ENCODE data around the gene PPP2R3B.
"Not testable (repeated sequence)": the region's sequence is repeated elsewhere in the genome, so short reads cannot be mapped to it uniquely, and the experiment has no call there.

DNA sequence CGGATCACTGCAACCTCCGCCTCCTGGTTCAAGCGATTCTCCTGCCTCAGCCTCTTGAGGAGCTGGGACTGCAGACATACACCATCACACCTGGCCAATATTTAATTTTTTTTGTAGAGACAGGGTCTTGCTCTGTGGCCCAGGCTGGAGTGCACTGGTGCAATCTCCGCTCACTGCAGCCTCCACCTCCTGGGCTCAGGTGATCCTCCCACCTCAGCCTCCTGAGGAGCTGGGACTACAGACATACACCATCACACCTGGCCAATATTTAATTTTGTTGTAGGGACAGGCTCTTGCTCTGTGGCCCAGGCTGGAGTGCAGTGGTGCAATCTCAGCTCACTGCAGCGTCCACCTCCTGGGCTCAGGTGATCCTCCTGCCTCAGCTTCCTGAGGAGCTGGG, 28.8 kb upstream of the PPP2R3B start:
- TF ChIP-seq, protein P1, sequence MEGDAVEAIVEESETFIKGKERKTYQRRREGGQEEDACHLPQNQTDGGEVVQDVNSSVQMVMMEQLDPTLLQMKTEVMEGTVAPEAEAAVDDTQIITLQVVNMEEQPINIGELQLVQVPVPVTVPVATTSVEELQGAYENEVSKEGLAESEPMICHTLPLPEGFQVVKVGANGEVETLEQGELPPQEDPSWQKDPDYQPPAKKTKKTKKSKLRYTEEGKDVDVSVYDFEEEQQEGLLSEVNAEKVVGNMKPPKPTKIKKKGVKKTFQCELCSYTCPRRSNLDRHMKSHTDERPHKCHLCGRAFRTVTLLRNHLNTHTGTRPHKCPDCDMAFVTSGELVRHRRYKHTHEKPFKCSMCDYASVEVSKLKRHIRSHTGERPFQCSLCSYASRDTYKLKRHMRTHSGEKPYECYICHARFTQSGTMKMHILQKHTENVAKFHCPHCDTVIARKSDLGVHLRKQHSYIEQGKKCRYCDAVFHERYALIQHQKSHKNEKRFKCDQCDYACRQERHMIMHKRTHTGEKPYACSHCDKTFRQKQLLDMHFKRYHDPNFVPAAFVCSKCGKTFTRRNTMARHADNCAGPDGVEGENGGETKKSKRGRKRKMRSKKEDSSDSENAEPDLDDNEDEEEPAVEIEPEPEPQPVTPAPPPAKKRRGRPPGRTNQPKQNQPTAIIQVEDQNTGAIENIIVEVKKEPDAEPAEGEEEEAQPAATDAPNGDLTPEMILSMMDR (IDR thresholded peaks at IDR 0.05; ENCODE audit: low read depth, low read length, poor library complexity, severe bottlenecking): not testable (repeated sequence)
- TF ChIP-seq EZH2phosphoT487 (IDR thresholded peaks at IDR 0.05; ENCODE audit: borderline replicate concordance, low read length): not testable (repeated sequence)

Measured in DOHH2 (cell line).